Cerebellar cortex (tissue), 1 donor: Measurements from ENCODE around the gene FGGY.
"Not testable (repeated sequence)": the region's sequence is repeated elsewhere in the genome, so short reads cannot be mapped to it uniquely, and the experiment has no call there.

ENCODE experiments used
- DNase-seq: peaks from one replicate; pipeline ENCODE4 v3.0.0-alpha.2; 2015; ENCODE audit warnings: low spot score

FGGY gene

GRCh38 chr1:59296358-59297256, at the start of gene FGGY:
Gene FGGY, plus strand, starts transcription at chr1:59297094. Its CDS starts 24,456 bp downstream, at chr1:59321550.
- DNase-seq, result peak; percentile 98

- no peak for DNase-seq
Observed at GRCh38 chr1:59248758-59249157, 48.1 kb upstream of the FGGY start.

GRCh38 chr1:59249396-59250137, 47.3 kb upstream of the FGGY start:
- DNase-seq, result peak; percentile 13

- not testable (repeated sequence) for DNase-seq
Observed at GRCh38 chr1:59251061-59251460, 45.8 kb upstream of the FGGY start.

- DNase-seq, result not testable (repeated sequence)
Observed at GRCh38 chr1:59256429-59256828, 40.5 kb upstream of the FGGY start.

GRCh38 chr1:59258412-59259032, 38.4 kb upstream of the FGGY start:
- DNase-seq, result no peak

- no peak for DNase-seq
Observed at GRCh38 chr1:59261537-59261936, 35.4 kb upstream of the FGGY start.

GRCh38 chr1:59262631-59263030, 34.3 kb upstream of the FGGY start:
- no peak for DNase-seq

- no peak for DNase-seq
Observed at GRCh38 chr1:59263111-59263510, 33.8 kb upstream of the FGGY start.

GRCh38 chr1:59265622-59266021, 31.3 kb upstream of the FGGY start:
- DNase-seq, result no peak

- no peak for DNase-seq
Observed at GRCh38 chr1:59266180-59266926, 30.5 kb upstream of the FGGY start.

GRCh38 chr1:59266927-59267293, 30.0 kb upstream of the FGGY start:
- no peak for DNase-seq

GRCh38 chr1:59268406-59268805, 28.5 kb upstream of the FGGY start:
- no peak for DNase-seq

GRCh38 chr1:59271561-59272260, 25.2 kb upstream of the FGGY start:
- no peak for DNase-seq

- no peak for DNase-seq
Observed at GRCh38 chr1:59272507-59272906, 24.4 kb upstream of the FGGY start.

- no peak for DNase-seq
Observed at GRCh38 chr1:59276439-59276851, 20.4 kb upstream of the FGGY start.

GRCh38 chr1:59278780-59279354, 18.0 kb upstream of the FGGY start:
- no peak for DNase-seq

- no peak for DNase-seq
Observed at GRCh38 chr1:59279645-59280044, 17.2 kb upstream of the FGGY start.

GRCh38 chr1:59282951-59283350, 13.9 kb upstream of the FGGY start:
- DNase-seq, result no peak

GRCh38 chr1:59285691-59286090, 11.2 kb upstream of the FGGY start:
- DNase-seq, result no peak

- DNase-seq, result no peak
Observed at GRCh38 chr1:59288046-59288445, 8.8 kb upstream of the FGGY start.
